Measurements from ENCODE around the gene BDKRB2. TPM values are rescaled to one million over a fixed set of nuclear protein-coding genes. Genes with fewer than 3 reads are reported as not detected.

Gene BDKRB2
- total and polyA plus RNA-seq, 2 of the 4 experiments (the other 2 are of a cell fraction): 60.9 to 73.1 TPM

GRCh38 chr14:96243785-96244184 is 39.1 kb downstream of the BDKRB2 start:
- H3K27me3 ChIP-seq (ENCODE audit: control insufficient read depth, insufficient read depth, low read length): no peaks in the 10 kb centered on the region

More at GRCh38 chr14:96243785-96244184, 39.1 kb downstream of the BDKRB2 start:
- 25% methylated on average over 3 of the region's 5 CpGs; no CpG with 5 or more reads in 1 of the 2 experiments for WGBS, 2 experiments (ENCODE audit: extremely low coverage in 2 of 2, insufficient read length in 1 of 2)
- Histone ChIP-seq H2BK15ac (ENCODE audit: low read depth, low read length) (no peak overlapping the region), H4K91ac (ENCODE audit: insufficient read depth, low read depth, low read length) (no peak overlapping the region), H3K36me3 (ENCODE audit: control insufficient read depth, insufficient read depth, low read length) (peaks cover 66% of the 10 kb centered on the region), H3K14ac (replicated peaks; ENCODE audit: low read depth, low read length) (no peak overlapping the region), H2AK9ac (replicated peaks; ENCODE audit: low read depth, low read length, poor library complexity) (no peak overlapping the region), H3K4ac (ENCODE audit: low read depth, low read length) (no peak overlapping the region), H3K18ac (ENCODE audit: low read depth, low read length) (peak overlapping the region; percentile 29; the same call in 1 of the 2 replicates), H3K4me1 (ENCODE audit: control insufficient read depth, insufficient read depth, low read length) (peaks cover 16% of the 10 kb centered on the region), H2AFZ (replicated peaks; ENCODE audit: low read length, poor library complexity) (no peak overlapping the region), H3K4me2 (ENCODE audit: low read depth, low read length) (no peak overlapping the region), H2BK120ac (ENCODE audit: low read depth, low read length) (peak overlapping the region; percentile 16; the same call in 1 of the 2 replicates), H3K9me3 (ENCODE audit: control insufficient read depth, insufficient read depth, low read length) (no peaks in the 10 kb centered on the region), H2AK5ac (ENCODE audit: low read depth, low read length) (peak overlapping the region; percentile 59; the same call in 1 of the 2 replicates), H4K8ac (ENCODE audit: low read depth in 2 of 2, low read length in 2 of 2) (no peak overlapping the region), H3K9me1 (ENCODE audit: insufficient read depth, low read length) (peaks cover 9% of the 10 kb centered on the region), H4K5ac (ENCODE audit: low read depth, low read length) (0 out of 2 replicates have a peak overlapping the region, but pooled peaks have one; percentile 18), H2BK20ac (ENCODE audit: low read depth, low read length) (no peak overlapping the region), H3K9ac (ENCODE audit: low read depth, low read length) (no peak overlapping the region), H2BK5ac (ENCODE audit: low read depth, low read length, poor library complexity, severe bottlenecking) (peak overlapping the region; percentile 40), H3K27ac (ENCODE audit: insufficient read depth, low read length) (peak overlapping the region; percentile 54), H4K20me1 (ENCODE audit: insufficient read depth, low read length) (peaks cover 7% of the 10 kb centered on the region), H3K4me3 (ENCODE audit: insufficient read depth, low read depth, low read length) (no peak overlapping the region), H3K56ac (ENCODE audit: extremely low read depth, insufficient read depth, low read length) (no peak overlapping the region), H3K79me1 (ENCODE audit: low read depth in 1 of 2, low read length in 2 of 2) (peaks cover 42 to 84% of the 10 kb centered on the region in 2 experiments; a peak in 3 of 4 replicates), H3K23ac (ENCODE audit: low read depth, low read length) (no peak overlapping the region)
- DNase-seq (peak; percentile 48), ATAC-seq (ENCODE audit: low read depth) (no peak)
- in situ Hi-C loops (cut with MboI; ENCODE audit: low sequenced_read_pairs): no loop called here
- TF ChIP-seq USF2 (IDR thresholded peaks at IDR 0.05; ENCODE audit: low read depth, low read length): peak; percentile 68
- TF ChIP-seq MAZ (IDR thresholded peaks at IDR 0.05; ENCODE audit: borderline replicate concordance, low read depth, low read length): no peak
- no peak for TF ChIP-seq SMC3 (IDR thresholded peaks at IDR 0.05; ENCODE audit: low read depth, low read length)
- no peak for TF ChIP-seq FOS (IDR thresholded peaks at IDR 0.05; ENCODE audit: low read depth, low read length)
- TF ChIP-seq BHLHE40 (IDR thresholded peaks at IDR 0.05; ENCODE audit: low read depth, low read length): 0 out of 2 replicates have a peak, but pooled peaks have one; percentile 4
- no peak for TF ChIP-seq RCOR1 (IDR thresholded peaks at IDR 0.05; ENCODE audit: insufficient replicate concordance, low read length)
- TF ChIP-seq POLR2A (IDR thresholded peaks at IDR 0.05; ENCODE audit: low read depth, low read length): no peak
- TF ChIP-seq MAFK (IDR thresholded peaks at IDR 0.05; ENCODE audit: low read depth, low read length): no peak
- TF ChIP-seq MXI1 (IDR thresholded peaks at IDR 0.05; ENCODE audit: borderline replicate concordance, low read depth, low read length): no peak
- TF ChIP-seq CTCF (conservative IDR thresholded peaks at IDR 0.05; ENCODE audit: low read depth, low read length): no peak
- TF ChIP-seq RAD21 (IDR thresholded peaks at IDR 0.05; ENCODE audit: low read length): no peak
- TF ChIP-seq ELK1 (IDR thresholded peaks at IDR 0.05; ENCODE audit: borderline replicate concordance, low read depth, low read length): no peak
- BruUV-seq (replicated peaks): no TSS peak
- CTCF ChIA-PET: no interaction called here
- dilution Hi-C loops (cut with HindIII; ENCODE audit: low sequenced_read_pairs, unreplicated experiment): no loop called here
- POLR2A ChIA-PET (ENCODE audit: unreplicated experiment): no interaction called here
- intact Hi-C loops (cut with micrococcal nuclease): no loop called here

Data from IMR-90 (cell line).